ENCODE data around the gene NRG2. TPM values are rescaled to one million over a fixed set of nuclear protein-coding genes. Genes with fewer than 3 reads are reported as not detected.

The NRG2 gene
- total RNA-seq, 6 experiments from 2014 or later = 0.07 to 0.77 (median 0.14) TPM; not detected in 1

GRCh38 chr5:139897982-139898381 lies 145.1 kb downstream of the NRG2 start:
- 87% methylated on average over 5 of the region's 6 CpGs for WGBS (ENCODE audit: insufficient coverage, low coverage, low lambda C conversion rate, missing lambda C conversion rate)
- Histone ChIP-seq H3K9me3 (no peaks in the 10 kb centered on the region), H3K27ac (no peak overlapping the region), H3K27me3 (no peaks in the 10 kb centered on the region), H3K4me3 (no peak overlapping the region), H3K36me3 (no peaks in the 10 kb centered on the region), H3K4me1 (no peaks in the 10 kb centered on the region)
- ATAC-seq = no peak
- TF ChIP-seq CTCF (IDR thresholded peaks at IDR 0.05) = no peak
- no peak for TF ChIP-seq POLR2A (IDR thresholded peaks at IDR 0.05)
- intact Hi-C loops (cut with DNase I) = no loop called here
- DNase-seq = peak in 1 of 3 donors; percentile 19

- no peaks in the 10 kb centered on the region for H3K36me3 ChIP-seq
- DNase-seq (peak in 1 of 3 donors; percentile 13), ATAC-seq (no peak)
- H3K4me1 ChIP-seq = no peaks in the 10 kb centered on the region
- TF ChIP-seq CTCF (IDR thresholded peaks at IDR 0.05) (no peak), POLR2A (IDR thresholded peaks at IDR 0.05) (no peak)
- H3K4me3 ChIP-seq = no peak overlapping the region
- WGBS (ENCODE audit: insufficient coverage, low coverage, low lambda C conversion rate, missing lambda C conversion rate) = 82% methylated on average over 4 of the region's 6 CpGs
- H3K9me3 ChIP-seq = no peaks in the 10 kb centered on the region
- intact Hi-C loops (cut with DNase I) = no loop called here
- no peak overlapping the region for H3K27ac ChIP-seq
- no peaks in the 10 kb centered on the region for H3K27me3 ChIP-seq
Observed at GRCh38 chr5:139897342-139897741, 145.8 kb downstream of the NRG2 start.

GRCh38 chr5:139896718-139897117 lies 146.4 kb downstream of the NRG2 start:
- TF ChIP-seq CTCF (IDR thresholded peaks at IDR 0.05) = no peak
- TF ChIP-seq POLR2A (IDR thresholded peaks at IDR 0.05) = no peak
- Histone ChIP-seq H3K4me3 (no peak overlapping the region), H3K36me3 (no peaks in the 10 kb centered on the region), H3K4me1 (no peaks in the 10 kb centered on the region), H3K27me3 (no peaks in the 10 kb centered on the region), H3K9me3 (no peaks in the 10 kb centered on the region), H3K27ac (no peak overlapping the region)
- DNase-seq = no peak
- ATAC-seq = no peak
- WGBS (ENCODE audit: insufficient coverage, low coverage, low lambda C conversion rate, missing lambda C conversion rate) = 100% methylated on average over 2 of the region's 4 CpGs
- intact Hi-C loops (cut with DNase I) = no loop called here

GRCh38 chr5:139895647-139896046 lies 147.5 kb downstream of the NRG2 start:
- WGBS (ENCODE audit: insufficient coverage, low coverage, low lambda C conversion rate, missing lambda C conversion rate) = 58% methylated on average over 2 of the region's 2 CpGs
- no peak for DNase-seq
- no peaks in the 10 kb centered on the region for H3K27me3 ChIP-seq
- no peak for ATAC-seq
- TF ChIP-seq POLR2A (IDR thresholded peaks at IDR 0.05) (no peak), CTCF (IDR thresholded peaks at IDR 0.05) (no peak)
- no peaks in the 10 kb centered on the region for H3K36me3 ChIP-seq
- H3K9me3 ChIP-seq = no peaks in the 10 kb centered on the region
- no peak overlapping the region for H3K4me3 ChIP-seq
- no peaks in the 10 kb centered on the region for H3K4me1 ChIP-seq
- intact Hi-C loops (cut with DNase I) = no loop called here
- H3K27ac ChIP-seq = no peak overlapping the region

GRCh38 chr5:139895046-139895445 lies 148.1 kb downstream of the NRG2 start:
- Histone ChIP-seq H3K4me3 (no peak overlapping the region), H3K4me1 (no peaks in the 10 kb centered on the region), H3K27ac (no peak overlapping the region), H3K36me3 (no peaks in the 10 kb centered on the region), H3K9me3 (no peaks in the 10 kb centered on the region), H3K27me3 (no peaks in the 10 kb centered on the region)
- ATAC-seq (no peak), DNase-seq (no peak)
- TF ChIP-seq POLR2A (IDR thresholded peaks at IDR 0.05) (no peak), CTCF (IDR thresholded peaks at IDR 0.05) (no peak)
- intact Hi-C loops (cut with DNase I) = no loop called here
- WGBS (ENCODE audit: insufficient coverage, low coverage, low lambda C conversion rate, missing lambda C conversion rate) = 75% methylated on average over 1 of the region's 5 CpGs
